ENCODE measurements around the gene ADAMTS4. TPM values are rescaled to one million over a fixed set of nuclear protein-coding genes. Genes with fewer than 3 reads are reported as not detected.

ADAMTS4 gene
- total and polyA plus RNA-seq, 7 donors: 0.23 to 78.2 (median 6.4) TPM

- Histone ChIP-seq H3K27ac (peak overlapping the region; percentile 94 to 97 (median 96)), H3K9me3 (no peaks in the 10 kb centered on the region), H3K4me3 (peak overlapping the region in 3 of 4 donors; percentile 25 to 44 (median 39)), H3K36me3 (peaks cover 0 to 6% (median 0%) of the 10 kb centered on the region in 4 donors), H3K27me3 (no peaks in the 10 kb centered on the region), H3K4me1 (peaks cover 0 to 76% (median 58%) of the 10 kb centered on the region in 4 donors)
- DNase-seq: peak; percentile 87
- WGBS, 2 donors: 83% methylated on average over 27 of the region's 27 CpGs
- intact Hi-C loops (cut with DNase I): no loop called here
- TF ChIP-seq CTCF (IDR thresholded peaks at IDR 0.05) (no peak), EP300 (IDR thresholded peaks at IDR 0.05) (no peak), POLR2AphosphoS5 (IDR thresholded peaks at IDR 0.05) (peak in 3 of 4 donors; percentile 15 to 38 (median 25))
Observed at GRCh38 chr1:161196521-161197451, 2.1 kb downstream of the ADAMTS4 start.

GRCh38 chr1:161196111-161196510, 2.7 kb downstream of the ADAMTS4 start:
- Histone ChIP-seq H3K27me3 (no peaks in the 10 kb centered on the region), H3K9me3 (no peaks in the 10 kb centered on the region), H3K4me3 (peak overlapping the region in 2 of 4 donors; percentile 39 to 44), H3K4me1 (peaks cover 0 to 69% (median 52%) of the 10 kb centered on the region in 4 donors), H3K27ac (peak overlapping the region in 2 of 4 donors; percentile 96 to 97), H3K36me3 (peaks cover 0 to 13% (median 0%) of the 10 kb centered on the region in 4 donors)
- TF ChIP-seq EP300 (IDR thresholded peaks at IDR 0.05) (no peak), CTCF (IDR thresholded peaks at IDR 0.05) (no peak), POLR2A (IDR thresholded peaks at IDR 0.05) (no peak), POLR2AphosphoS5 (IDR thresholded peaks at IDR 0.05) (no peak)
- DNase-seq: no peak
- intact Hi-C loops (cut with DNase I): no loop called here
- 94 to 95% methylated on average over 7 of the region's 7 CpGs for WGBS, 2 donors

- intact Hi-C loops (cut with DNase I): no loop called here
- Histone ChIP-seq H3K9me3 (no peaks in the 10 kb centered on the region), H3K4me3 (peak overlapping the region in 1 of 4 donors; percentile 44), H3K27me3 (no peaks in the 10 kb centered on the region), H3K4me1 (peaks cover 0 to 60% (median 42%) of the 10 kb centered on the region in 4 donors), H3K27ac (peak overlapping the region in 1 of 4 donors; percentile 11), H3K36me3 (peaks cover 0 to 15% (median 0%) of the 10 kb centered on the region in 4 donors)
- TF ChIP-seq POLR2A (IDR thresholded peaks at IDR 0.05) (no peak), CTCF (IDR thresholded peaks at IDR 0.05) (no peak), POLR2AphosphoS5 (IDR thresholded peaks at IDR 0.05) (no peak), EP300 (IDR thresholded peaks at IDR 0.05) (no peak)
- 68 to 83% methylated on average over 4 of the region's 4 CpGs for WGBS, 2 donors
- DNase-seq: no peak
Observed at GRCh38 chr1:161195171-161195570, 3.7 kb downstream of the ADAMTS4 start.

GRCh38 chr1:161193561-161194235, 5.2 kb downstream of the ADAMTS4 start:
- Histone ChIP-seq H3K9me3 (no peaks in the 10 kb centered on the region), H3K4me1 (peaks cover 0 to 47% (median 30%) of the 10 kb centered on the region in 4 donors), H3K27ac (peak overlapping the region in 1 of 4 donors; percentile 1), H3K36me3 (peaks cover 0 to 15% (median 0%) of the 10 kb centered on the region in 4 donors), H3K27me3 (no peaks in the 10 kb centered on the region), H3K4me3 (no peak overlapping the region)
- TF ChIP-seq POLR2A (IDR thresholded peaks at IDR 0.05) (no peak), CTCF (IDR thresholded peaks at IDR 0.05) (no peak), EP300 (IDR thresholded peaks at IDR 0.05) (no peak), POLR2AphosphoS5 (IDR thresholded peaks at IDR 0.05) (no peak)
- DNase-seq: no peak
- WGBS, 2 donors: 84 to 85% methylated on average over 21 of the region's 21 CpGs
- intact Hi-C loops (cut with DNase I): no loop called here

All from sigmoid colon (tissue), 7 donors.